Gastroesophageal sphincter (tissue), 2 donors: ENCODE data around the gene TRIM7.

ENCODE experiments used
- POLR2A ChIP-seq, 2 donors: fragments of 450-650 bp; IDR thresholded peaks; one replicate each; pipeline ENCODE4 v1.6.1; 2017; ENCODE audit warnings: antibody characterized with exemption in 2 of 2, mild to moderate bottlenecking in 2 of 2, moderate library complexity in 1 of 2
- POLR2AphosphoS5 ChIP-seq: sonication (generic); formaldehyde crosslinking; IDR thresholded peaks from one replicate; pipeline ENCODE4 v1.6.1; 2017; ENCODE audit warnings: antibody characterized with exemption

DNA sequence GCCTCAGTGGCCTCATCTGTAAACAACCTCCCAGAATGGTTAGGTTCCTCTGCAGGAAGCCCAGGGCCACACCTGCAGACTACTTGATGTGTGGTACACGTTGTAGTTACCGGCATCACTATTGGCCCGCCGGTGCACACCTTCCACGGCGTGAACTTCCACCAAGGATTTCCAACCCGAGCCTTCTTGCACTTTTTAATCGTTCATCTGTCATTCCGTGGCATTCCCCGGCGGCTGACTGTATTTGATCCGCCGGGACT lies 12.7 kb upstream of the TRIM7 start:
- TF ChIP-seq POLR2AphosphoS5 (no peak), POLR2A (IDR thresholded peaks at IDR 0.05) (no peak)
